WTC11 (cell line): Measurements from ENCODE around the gene TF.

ENCODE experiments used
- AR ChIP-seq: fragments of 250-450 bp; sonication (Bioruptor Pico); IDR thresholded peaks from 2 replicates; pipeline ENCODE4 v1.9.0; 2021; ENCODE audit warnings: mild to moderate bottlenecking
- CTCF ChIP-seq: fragments of 200-600 bp; IDR thresholded peaks from 2 replicates; pipeline ENCODE4 v1.8.0; 2022; ENCODE audit warnings: antibody characterized with exemption
- GTF2I ChIP-seq: fragments of 250-450 bp; sonication (Bioruptor Pico); conservative IDR thresholded peaks from 2 replicates; pipeline ENCODE4 v1.4.0; 2021; ENCODE audit warnings: mild to moderate bottlenecking
- HMGA2 ChIP-seq: fragments of 250-450 bp; sonication (Bioruptor Pico); IDR thresholded peaks from 2 replicates; pipeline ENCODE4 v1.4.0; 2021; ENCODE audit warnings: mild to moderate bottlenecking, moderate library complexity
- IRF1 ChIP-seq: sonication (generic); formaldehyde crosslinking; IDR thresholded peaks from 2 replicates; pipeline ENCODE4 v1.8.0; 2023; ENCODE audit warnings: missing genetic modification reagents
- IRF2 ChIP-seq: sonication (generic); formaldehyde crosslinking; IDR thresholded peaks from 2 replicates; pipeline ENCODE4 v1.8.0; 2022; ENCODE audit warnings: low read depth, missing genetic modification reagents, borderline replicate concordance
- JUN ChIP-seq: sonication (generic); formaldehyde crosslinking; IDR thresholded peaks from 2 replicates; pipeline ENCODE4 v1.8.0; 2023; ENCODE audit warnings: mild to moderate bottlenecking, missing genetic modification reagents
- NR2C2 ChIP-seq: sonication (generic); formaldehyde crosslinking; IDR thresholded peaks from 2 replicates; pipeline ENCODE4 v1.8.0; 2022; ENCODE audit warnings: mild to moderate bottlenecking, missing genetic modification reagents
- TCF7 ChIP-seq: sonication (generic); formaldehyde crosslinking; IDR thresholded peaks from 2 replicates; pipeline ENCODE4 v1.8.0; 2022; ENCODE audit warnings: mild to moderate bottlenecking, low read depth, missing genetic modification reagents, moderate library complexity
- USF1 ChIP-seq: sonication (generic); formaldehyde crosslinking; IDR thresholded peaks from 2 replicates; pipeline ENCODE4 v1.8.0; 2022; ENCODE audit warnings: mild to moderate bottlenecking, missing genetic modification reagents
- ZBTB43 ChIP-seq: sonication (generic); formaldehyde crosslinking; IDR thresholded peaks from 2 replicates; pipeline ENCODE4 v1.8.1; 2023; ENCODE audit warnings: mild to moderate bottlenecking, missing genetic modification reagents
- ZNF121 ChIP-seq: sonication (generic); formaldehyde crosslinking; IDR thresholded peaks from 2 replicates; pipeline ENCODE4 v1.8.0; 2023; ENCODE audit warnings: missing genetic modification reagents
- ZNF416 ChIP-seq: fragments of 250-450 bp; sonication (Bioruptor Pico); IDR thresholded peaks from 2 replicates; pipeline ENCODE4 v1.9.0; 2021; ENCODE audit warnings: mild to moderate bottlenecking, inconsistent platforms
- ZNF671 ChIP-seq: fragments of 250-450 bp; sonication (Bioruptor Pico); IDR thresholded peaks from 2 replicates; pipeline ENCODE4 v1.8.0; 2021; ENCODE audit warnings: mild to moderate bottlenecking

- TF ChIP-seq NR2C2 (no peak), IRF2 (CRISPR knock-in tag) (no peak), CTCF (no peak), JUN (CRISPR knock-in tag) (no peak), ZNF121 (CRISPR knock-in tag) (no peak), AR (CRISPR knock-in tag) (no peak), IRF1 (CRISPR knock-in tag) (no peak), TCF7 (CRISPR knock-in tag) (no peak), HMGA2 (no peak), GTF2I (CRISPR knock-in tag) (no peak), ZBTB43 (CRISPR knock-in tag) (no peak), ZNF416 (no peak), USF1 (no peak), ZNF671 (CRISPR knock-in tag) (no peak)
These were observed 33.5 kb downstream of the TF start for GRCh38 chr3:133779626-133780203.
